Endothelial cell of umbilical vein (primary cell): ENCODE measurements around the gene CNPY3. TPM values are rescaled to one million over a fixed set of nuclear protein-coding genes. Genes with fewer than 3 reads are reported as not detected.

Experiments used
- BruUV-seq: library from RNA; stranded (reverse); fragments of 400-500 nt; replicated peaks from 2 replicates; lab custom pipeline; 2021; lab: Mats Ljungman, UMichigan
- CTCF ChIA-PET: fragments of 300-600, 350-600 bp; sonication (Branson Sonifier 250); formaldehyde crosslinking; loops from one replicate; lab custom pipeline; 2021; ENCODE audit warnings: antibody characterized with exemption, inconsistent platforms; lab: Charles Lee
- POLR2A ChIA-PET: fragments of 300-600, 350-600 bp; sonication (Branson Sonifier 250); formaldehyde crosslinking; loops from one replicate; lab custom pipeline; 2021; ENCODE audit warnings: antibody characterized with exemption, inconsistent platforms; lab: Charles Lee
- DNase-seq: peaks from one replicate; pipeline ENCODE4 v3.0.0-alpha.2; 2011; ENCODE audit warnings: low read depth, low spot score
- FAIRE-seq: peaks from 2 replicates; lab custom pipeline; 2011; peaks lifted over from hg19 to GRCh38; lab: Jason Lieb, UNC
- H2AFZ ChIP-seq: 2 replicates; pipeline ENCODE4 v1.6.0; 2012; ENCODE audit warnings: low read depth, low read length, control low read depth, inconsistent platforms
- H3K27ac ChIP-seq: 2 replicates; pipeline ENCODE4 v1.5.1; 2011; ENCODE audit warnings: low read depth, mild to moderate bottlenecking, control low read depth, low read length, moderate library complexity; ENCODE audit not compliant: insufficient read depth
- H3K27me3 ChIP-seq, 2 experiments: 2 replicates each; pipeline versions ENCODE4 v1.6.0 to v1.6.1; 2011; ENCODE audit warnings: low read length in 2 of 2, mixed read lengths in 1 of 2; ENCODE audit not compliant: control insufficient read depth in 2 of 2, insufficient read depth in 2 of 2
- H3K36me3 ChIP-seq, 2 experiments: 2 replicates in 1 of 2; 3 replicates in 1 of 2; pipeline ENCODE4 v1.5.1; 2011; ENCODE audit warnings: low read length in 2 of 2, mild to moderate bottlenecking in 1 of 2, moderate library complexity in 1 of 2; ENCODE audit not compliant: control insufficient read depth in 2 of 2, insufficient read depth in 2 of 2; ENCODE audit errors: extremely low read depth in 1 of 2
- H3K4me1 ChIP-seq: 3 replicates; pipeline ENCODE4 v1.5.1; 2011; ENCODE audit warnings: mild to moderate bottlenecking, low read length; ENCODE audit not compliant: control insufficient read depth, insufficient read depth; ENCODE audit errors: extremely low read depth
- H3K4me2 ChIP-seq: 2 replicates; pipeline ENCODE4 v1.6.1; 2011; ENCODE audit warnings: low read length, control low read depth, mixed read lengths; ENCODE audit not compliant: insufficient read depth
- H3K4me3 ChIP-seq, 3 experiments: fragments of 200-600 bp in 1 of 3; sonication (generic), shearing (Covaris generic) in 1 of 3; replicated peaks in 1 of 3; 2 replicates each; pipeline ENCODE4 v1.5.1; 2011 to 2016; ENCODE audit warnings: control low read depth in 3 of 3, low read length in 3 of 3, mild to moderate bottlenecking in 2 of 3, inconsistent platforms in 1 of 3, low read depth in 1 of 3, moderate library complexity in 1 of 3; ENCODE audit not compliant: insufficient read depth in 1 of 3
- H3K79me2 ChIP-seq: 2 replicates; pipeline ENCODE4 v1.6.0; 2012; ENCODE audit warnings: low read length, inconsistent platforms; ENCODE audit not compliant: control insufficient read depth, insufficient read depth
- H3K9ac ChIP-seq: replicated peaks from 2 replicates; pipeline ENCODE3; 2011; ENCODE audit warnings: low read length, control low read depth; ENCODE audit not compliant: insufficient read depth; ENCODE audit errors: extremely low read depth
- H3K9me1 ChIP-seq: replicated peaks from 3 replicates; pipeline ENCODE4 v1.6.0; 2011; ENCODE audit warnings: mild to moderate bottlenecking, low read length; ENCODE audit not compliant: control insufficient read depth, insufficient read depth; ENCODE audit errors: extremely low read depth
- H3K9me3 ChIP-seq: replicated peaks from 2 replicates; pipeline ENCODE4 v1.5.1; 2012; ENCODE audit warnings: low read length, inconsistent platforms; ENCODE audit not compliant: control insufficient read depth, insufficient read depth
- H4K20me1 ChIP-seq: replicated peaks from 2 replicates; pipeline ENCODE3; 2011; ENCODE audit warnings: mild to moderate bottlenecking, low read length; ENCODE audit not compliant: control insufficient read depth, insufficient read depth; ENCODE audit errors: extremely low read depth
- CTCF ChIP-seq, 2 donors: IDR thresholded peaks; 1 replicate in 1 of 2; 2 replicates in 1 of 2; pipeline ENCODE4 v1.5.1; 2011; ENCODE audit warnings: low read length in 2 of 2, mild to moderate bottlenecking in 2 of 2, moderate library complexity in 2 of 2, control low read depth in 1 of 2, inconsistent platforms in 1 of 2, low read depth in 1 of 2; ENCODE audit not compliant: insufficient read depth in 1 of 2; ENCODE audit errors: extremely low read depth in 1 of 2
- EZH2 ChIP-seq: IDR thresholded peaks from 2 replicates; pipeline ENCODE4 v1.6.1; 2012; ENCODE audit warnings: borderline replicate concordance, low read depth, mild to moderate bottlenecking, moderate library complexity, low read length, inconsistent platforms; ENCODE audit not compliant: severe bottlenecking
- FOS ChIP-seq: IDR thresholded peaks from 2 replicates; pipeline ENCODE4 v1.6.1; 2011; ENCODE audit warnings: mild to moderate bottlenecking, low read length, moderate library complexity, borderline replicate concordance; ENCODE audit not compliant: insufficient read depth
- GATA2 ChIP-seq: IDR thresholded peaks from 2 replicates; pipeline ENCODE4 v1.7.0; 2011; ENCODE audit warnings: low read depth, mild to moderate bottlenecking, moderate library complexity, mixed read lengths, low read length; ENCODE audit not compliant: insufficient read length, insufficient read depth
- JUN ChIP-seq: IDR thresholded peaks from 2 replicates; pipeline ENCODE4 v1.6.1; 2011; ENCODE audit warnings: borderline replicate concordance, low read depth; ENCODE audit not compliant: insufficient read length, insufficient read depth
- MAX ChIP-seq: IDR thresholded peaks from 2 replicates; pipeline ENCODE4 v1.6.1; 2011; ENCODE audit not compliant: insufficient read depth, insufficient read length
- MYC ChIP-seq: IDR thresholded peaks from one replicate; pipeline ENCODE4 v1.6.1; 2011; ENCODE audit warnings: mild to moderate bottlenecking, low read depth, low read length
- POLR2A ChIP-seq: IDR thresholded peaks from 2 replicates; pipeline ENCODE4 v1.6.1; 2012; ENCODE audit warnings: low read depth, mild to moderate bottlenecking, control low read depth, low read length
- POLR2AphosphoS5 ChIP-seq: IDR thresholded peaks from 2 replicates; pipeline ENCODE4 v1.6.1; 2012; ENCODE audit warnings: low read depth, mild to moderate bottlenecking, control low read depth, low read length, moderate library complexity; ENCODE audit not compliant: insufficient read depth
- dilution Hi-C: fragments of 300-500 bp; cut with MboI; formaldehyde crosslinking; loops from one replicate; pipeline ENCODE4 v1.15.0; 2019; ENCODE audit warnings: low sequenced_read_pairs; ENCODE audit not compliant: extremely low pct_ligation_motif_present
- intact Hi-C: fragments of 100-400 bp; cut with micrococcal nuclease; formaldehyde crosslinking; loops from one replicate; pipeline ENCODE4 v1.10.0; 2022
- polyA plus RNA-seq, 4 experiments: library from polyadenylated mRNA; depleted of rRNA in 3 of 4; stranded (reverse) in 3 of 4; unstranded in 1 of 4; fragments of >200 nt; gene quantifications; 2 replicates each; pipeline versions ENCODE4 v1.2.1 to v1.2.3, GENCODE V29; 2011 to 2012; ENCODE audit warnings: missing spikeins in 1 of 4
- total RNA-seq: library from RNA; stranded (reverse); gene quantifications from 2 replicates; pipeline ENCODE4 v1.2.3, GENCODE V29; 2021

CNPY3 gene
- total and polyA plus RNA-seq, 2 donors (not counting 3 experiments of a cell fraction or from before 2014, with no cell fraction given), result 40.8 to 53.1 TPM

- H2AFZ ChIP-seq, result peak overlapping the region; percentile 44
- H3K4me3 ChIP-seq, result peak overlapping the region in 1 of 3 experiments; percentile 6
- intact Hi-C loops, result no loop called here
- CTCF ChIA-PET, result interaction anchor here (0.7 to 1.1 kb wide), 6 partner anchors 8 to 697 kb away, joined by 3 to 5 read pairs (median 3); no protein-coding TSS in a partner anchor
- H3K9me1 ChIP-seq, result no peaks in the 10 kb centered on the region
- BruUV-seq, result no TSS peak
- H3K4me2 ChIP-seq, result peak overlapping the region; percentile 8
- H3K4me1 ChIP-seq, result no peaks in the 10 kb centered on the region
- H3K36me3 ChIP-seq, result no peaks in the 10 kb centered on the region
- no peaks in the 10 kb centered on the region for H3K9me3 ChIP-seq
- no peak for FAIRE-seq
- H3K79me2 ChIP-seq, result no peaks in the 10 kb centered on the region
- no peak for DNase-seq
- H4K20me1 ChIP-seq, result no peaks in the 10 kb centered on the region
- H3K27ac ChIP-seq, result no peak overlapping the region
- TF ChIP-seq MYC (no peak), POLR2AphosphoS5 (no peak), POLR2A (no peak), CTCF (IDR thresholded peaks at IDR 0.05; ENCODE audit: extremely low read depth in 1 of 2, insufficient read depth in 1 of 2, low read depth in 1 of 2, low read length in 2 of 2) (no peak), EZH2 (no peak), JUN (no peak), MAX (no peak), FOS (no peak), GATA2 (no peak)
- dilution Hi-C loops, result no loop called here
- POLR2A ChIA-PET, result no interaction called here
- no peak overlapping the region for H3K9ac ChIP-seq
- peaks cover 2 to 6% of the 10 kb centered on the region in 2 experiments for H3K27me3 ChIP-seq
These were observed 17.9 kb upstream of the CNPY3 start for GRCh38 chr6:42911171-42912021.
